WTC11 (cell line): ENCODE results near the gene BACH2. TPM values are rescaled to one million over a fixed set of nuclear protein-coding genes. Genes with fewer than 3 reads are reported as not detected.

Experiments used
- ATAC-seq: fragments of 200-7000 bp; cut with Tn5 transposase; 2 replicates; pipeline ENCODE4 v1.10.0; 2021; ENCODE audit warnings: mild to moderate bottlenecking, moderate library complexity
- CTCF ChIA-PET: fragments of 300-600 bp; sonication (Branson Sonifier 250); formaldehyde crosslinking; loops from one replicate; lab custom pipeline; 2021; ENCODE audit warnings: antibody characterized with exemption; lab: Charles Lee
- POLR2A ChIA-PET: fragments of 350-600 bp; sonication (Branson Sonifier 250); formaldehyde crosslinking; loops from one replicate; lab custom pipeline; 2021; ENCODE audit warnings: antibody characterized with exemption; lab: Charles Lee
- DNase-seq: peaks from one replicate; pipeline ENCODE4 v3.0.0; 2021; ENCODE audit warnings: low spot score
- H3K27ac Mint-ChIP-seq: 2 replicates; pipeline ENCODE4 v1.8.0; 2021; ENCODE audit warnings: mixed read lengths
- H3K27me3 Mint-ChIP-seq: 2 replicates; pipeline ENCODE4 v1.8.0; 2021; ENCODE audit warnings: low read depth, mild to moderate bottlenecking, moderate library complexity, mixed read lengths
- H3K36me3 Mint-ChIP-seq: 2 replicates; pipeline ENCODE4 v1.8.0; 2021; ENCODE audit warnings: mixed read lengths
- H3K4me1 Mint-ChIP-seq: 2 replicates; pipeline ENCODE4 v1.8.0; 2022; ENCODE audit warnings: mixed read lengths
- H3K4me3 Mint-ChIP-seq: 2 replicates; pipeline ENCODE4 v1.8.0; 2021; ENCODE audit warnings: mild to moderate bottlenecking, moderate library complexity, mixed read lengths
- H3K9me3 Mint-ChIP-seq: 2 replicates; pipeline ENCODE4 v1.8.0; 2021; ENCODE audit warnings: mixed read lengths
- CDX4 ChIP-seq: fragments of 250-450 bp; sonication (Bioruptor Pico); IDR thresholded peaks from 2 replicates; pipeline ENCODE4 v1.9.0; 2021; ENCODE audit warnings: moderate library complexity, mild to moderate bottlenecking, inconsistent platforms, borderline replicate concordance
- E2F4 ChIP-seq: sonication (generic); formaldehyde crosslinking; IDR thresholded peaks from 2 replicates; pipeline ENCODE4 v1.8.1; 2022; ENCODE audit warnings: low read depth, mild to moderate bottlenecking, moderate library complexity, missing genetic modification reagents, borderline replicate concordance
- ERG ChIP-seq: fragments of 250-450 bp; sonication (Bioruptor Pico); IDR thresholded peaks from 2 replicates; pipeline ENCODE4 v1.8.0; 2021; ENCODE audit warnings: mild to moderate bottlenecking
- FOXP1 ChIP-seq: sonication (generic); formaldehyde crosslinking; IDR thresholded peaks from 2 replicates; pipeline ENCODE4 v1.8.0; 2022; ENCODE audit warnings: missing genetic modification reagents, mild to moderate bottlenecking, moderate library complexity, borderline replicate concordance
- GTF2I ChIP-seq: fragments of 250-450 bp; sonication (Bioruptor Pico); conservative IDR thresholded peaks from 2 replicates; pipeline ENCODE4 v1.4.0; 2021; ENCODE audit warnings: mild to moderate bottlenecking
- NFE2L1 ChIP-seq: sonication (generic); formaldehyde crosslinking; IDR thresholded peaks from 2 replicates; pipeline ENCODE4 v1.8.1; 2023; ENCODE audit warnings: missing genetic modification reagents
- PREB ChIP-seq: sonication (generic); formaldehyde crosslinking; IDR thresholded peaks from 2 replicates; pipeline ENCODE4 v1.8.1; 2022; ENCODE audit warnings: mild to moderate bottlenecking, missing genetic modification reagents, moderate library complexity, borderline replicate concordance
- PRRX2 ChIP-seq: fragments of 250-450 bp; sonication (Bioruptor Pico); IDR thresholded peaks from 2 replicates; pipeline ENCODE4 v1.8.0; 2021; ENCODE audit warnings: mild to moderate bottlenecking
- SMAD4 ChIP-seq: sonication (generic); formaldehyde crosslinking; IDR thresholded peaks from 2 replicates; pipeline ENCODE4 v1.8.0; 2022; ENCODE audit warnings: mild to moderate bottlenecking, missing genetic modification reagents
- SP1 ChIP-seq: sonication (generic); formaldehyde crosslinking; conservative IDR thresholded peaks from 2 replicates; pipeline ENCODE4 v1.8.1; 2022; ENCODE audit warnings: missing genetic modification reagents
- TCF7 ChIP-seq: sonication (generic); formaldehyde crosslinking; IDR thresholded peaks from 2 replicates; pipeline ENCODE4 v1.8.0; 2022; ENCODE audit warnings: mild to moderate bottlenecking, low read depth, missing genetic modification reagents, moderate library complexity
- TEAD4 ChIP-seq: sonication (generic); formaldehyde crosslinking; IDR thresholded peaks from 2 replicates; pipeline ENCODE4 v1.8.0; 2022; ENCODE audit warnings: mild to moderate bottlenecking, missing genetic modification reagents
- USF1 ChIP-seq: sonication (generic); formaldehyde crosslinking; IDR thresholded peaks from 2 replicates; pipeline ENCODE4 v1.8.0; 2022; ENCODE audit warnings: mild to moderate bottlenecking, missing genetic modification reagents
- ZNF138 ChIP-seq: sonication (generic); formaldehyde crosslinking; conservative IDR thresholded peaks from 2 replicates; pipeline ENCODE4 v1.8.1; 2022; ENCODE audit warnings: mild to moderate bottlenecking, moderate library complexity, missing genetic modification reagents
- ZNF219 ChIP-seq: sonication (generic); formaldehyde crosslinking; IDR thresholded peaks from 2 replicates; pipeline ENCODE4 v1.8.0; 2023; ENCODE audit warnings: missing genetic modification reagents, mild to moderate bottlenecking, borderline replicate concordance
- ZNF232 ChIP-seq: sonication (generic); formaldehyde crosslinking; IDR thresholded peaks from 2 replicates; pipeline ENCODE4 v1.8.0; 2022; ENCODE audit warnings: mild to moderate bottlenecking, missing genetic modification reagents
- ZNF281 ChIP-seq: sonication (generic); formaldehyde crosslinking; IDR thresholded peaks from 2 replicates; pipeline ENCODE4 v1.8.0; 2023; ENCODE audit warnings: mild to moderate bottlenecking, missing genetic modification reagents
- ZNF671 ChIP-seq: fragments of 250-450 bp; sonication (Bioruptor Pico); IDR thresholded peaks from 2 replicates; pipeline ENCODE4 v1.8.0; 2021; ENCODE audit warnings: mild to moderate bottlenecking
- total RNA-seq: library from RNA; stranded (reverse); gene quantifications from 3 replicates; pipeline ENCODE4 v1.2.3, GENCODE V29; 2021
- TF ChIP-seq, protein P1 (sequence below): sonication (generic); formaldehyde crosslinking; IDR thresholded peaks from 2 replicates; pipeline ENCODE4 v1.8.1; 2023; ENCODE audit warnings: mild to moderate bottlenecking, missing genetic modification reagents, moderate library complexity
- TF ChIP-seq, protein P2 (sequence below): sonication (generic); formaldehyde crosslinking; conservative IDR thresholded peaks from 2 replicates; pipeline ENCODE4 v1.8.1; 2022; ENCODE audit warnings: mild to moderate bottlenecking, missing genetic modification reagents
- TF ChIP-seq, protein P3 (sequence below): sonication (generic); formaldehyde crosslinking; IDR thresholded peaks from 2 replicates; pipeline ENCODE4 v1.8.1; 2023; ENCODE audit warnings: mild to moderate bottlenecking, missing genetic modification reagents

BACH2 gene
- total RNA-seq, 1 experiment from 2014 or later: 5.9 TPM

GRCh38 chr6:90227673-90228072 is 69.0 kb downstream of the BACH2 start:
- H3K9me3 Mint-ChIP-seq: peaks cover 10% of the 10 kb centered on the region
- CTCF ChIA-PET: interaction anchor here (0.7 kb wide), 1 partner anchor 8 kb away, joined by 3 read pairs; no protein-coding TSS in a partner anchor
- no peak overlapping the region for H3K4me3 Mint-ChIP-seq
- TF ChIP-seq ZNF671 (CRISPR knock-in tag) (no peak), TEAD4 (CRISPR knock-in tag) (no peak), PREB (CRISPR knock-in tag) (no peak)
- TF ChIP-seq, protein P1, sequence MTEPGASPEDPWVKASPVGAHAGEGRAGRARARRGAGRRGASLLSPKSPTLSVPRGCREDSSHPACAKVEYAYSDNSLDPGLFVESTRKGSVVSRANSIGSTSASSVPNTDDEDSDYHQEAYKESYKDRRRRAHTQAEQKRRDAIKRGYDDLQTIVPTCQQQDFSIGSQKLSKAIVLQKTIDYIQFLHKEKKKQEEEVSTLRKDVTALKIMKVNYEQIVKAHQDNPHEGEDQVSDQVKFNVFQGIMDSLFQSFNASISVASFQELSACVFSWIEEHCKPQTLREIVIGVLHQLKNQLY (CRISPR knock-in tag): no peak
- TF ChIP-seq, protein P2, sequence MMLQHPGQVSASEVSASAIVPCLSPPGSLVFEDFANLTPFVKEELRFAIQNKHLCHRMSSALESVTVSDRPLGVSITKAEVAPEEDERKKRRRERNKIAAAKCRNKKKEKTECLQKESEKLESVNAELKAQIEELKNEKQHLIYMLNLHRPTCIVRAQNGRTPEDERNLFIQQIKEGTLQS (CRISPR knock-in tag): no peak
- H3K4me1 Mint-ChIP-seq: peaks cover 22% of the 10 kb centered on the region
- H3K27me3 Mint-ChIP-seq: no peaks in the 10 kb centered on the region
- H3K36me3 Mint-ChIP-seq: peaks cover 8% of the 10 kb centered on the region
- ATAC-seq: no peak
- DNase-seq: no peak
- POLR2A ChIA-PET: no interaction called here
- H3K27ac Mint-ChIP-seq: no peak overlapping the region

DNA sequence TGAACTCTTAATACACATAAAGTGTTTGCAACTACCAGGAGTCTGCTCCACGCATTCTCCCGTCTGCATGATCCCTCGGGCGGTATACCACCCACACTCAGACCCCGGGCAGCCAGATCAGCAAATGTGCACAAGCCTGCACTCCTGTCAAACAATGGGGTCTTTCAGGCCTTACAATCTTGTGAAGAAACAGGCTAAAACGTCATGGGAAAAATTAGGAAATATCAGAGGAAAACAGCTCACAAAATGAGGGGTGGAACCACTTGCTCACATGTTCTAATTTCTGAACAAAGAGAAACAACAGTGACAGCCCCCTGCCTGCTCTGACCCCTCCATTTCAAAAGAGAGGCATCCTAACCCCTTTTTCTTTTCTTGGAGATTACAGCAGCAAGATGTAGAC is 69.4 kb downstream of the BACH2 start:
- H3K4me3 Mint-ChIP-seq: no peak overlapping the region
- no peak for DNase-seq
- no peaks in the 10 kb centered on the region for H3K27me3 Mint-ChIP-seq
- H3K9me3 Mint-ChIP-seq: peaks cover 15% of the 10 kb centered on the region
- H3K27ac Mint-ChIP-seq: no peak overlapping the region
- ChIA-PET CTCF (interaction anchor here (1.1 kb wide), 1 partner anchor 11 kb away, joined by 3 read pairs; no protein-coding TSS in a partner anchor), POLR2A (no interaction called here)
- peaks cover 11% of the 10 kb centered on the region for H3K36me3 Mint-ChIP-seq
- peaks cover 22% of the 10 kb centered on the region for H3K4me1 Mint-ChIP-seq
- TF ChIP-seq FOXP1 (no peak), CDX4 (CRISPR knock-in tag) (no peak), ZNF138 (CRISPR knock-in tag) (no peak), PRRX2 (no peak)
- no peak for ATAC-seq

- no peak overlapping the region for H3K4me3 Mint-ChIP-seq
- POLR2A ChIA-PET: no interaction called here
- H3K36me3 Mint-ChIP-seq: peaks cover 11% of the 10 kb centered on the region
- peaks cover 20% of the 10 kb centered on the region for H3K4me1 Mint-ChIP-seq
- DNase-seq (no peak), ATAC-seq (no peak)
- no peaks in the 10 kb centered on the region; the same call in 1 of the 2 replicates for H3K27me3 Mint-ChIP-seq
- CTCF ChIA-PET: interaction anchor here (1.1 kb wide), 1 partner anchor 12 kb away, joined by 3 read pairs; no protein-coding TSS in a partner anchor
- peak overlapping the region; percentile 17; the same call in 1 of the 2 replicates for H3K27ac Mint-ChIP-seq
- peaks cover 18% of the 10 kb centered on the region for H3K9me3 Mint-ChIP-seq
- TF ChIP-seq ERG (CRISPR knock-in tag) (no peak), ZNF232 (CRISPR knock-in tag) (no peak), ZNF281 (CRISPR knock-in tag) (no peak), E2F4 (CRISPR knock-in tag) (no peak), NFE2L1 (CRISPR knock-in tag) (no peak), ZNF219 (CRISPR knock-in tag) (no peak), SP1 (CRISPR knock-in tag) (no peak), USF1 (CRISPR knock-in tag) (no peak), SMAD4 (CRISPR knock-in tag) (no peak), TCF7 (no peak), GTF2I (CRISPR knock-in tag) (no peak)
- TF ChIP-seq, protein P1 (CRISPR knock-in tag): no peak
- TF ChIP-seq, protein P3, sequence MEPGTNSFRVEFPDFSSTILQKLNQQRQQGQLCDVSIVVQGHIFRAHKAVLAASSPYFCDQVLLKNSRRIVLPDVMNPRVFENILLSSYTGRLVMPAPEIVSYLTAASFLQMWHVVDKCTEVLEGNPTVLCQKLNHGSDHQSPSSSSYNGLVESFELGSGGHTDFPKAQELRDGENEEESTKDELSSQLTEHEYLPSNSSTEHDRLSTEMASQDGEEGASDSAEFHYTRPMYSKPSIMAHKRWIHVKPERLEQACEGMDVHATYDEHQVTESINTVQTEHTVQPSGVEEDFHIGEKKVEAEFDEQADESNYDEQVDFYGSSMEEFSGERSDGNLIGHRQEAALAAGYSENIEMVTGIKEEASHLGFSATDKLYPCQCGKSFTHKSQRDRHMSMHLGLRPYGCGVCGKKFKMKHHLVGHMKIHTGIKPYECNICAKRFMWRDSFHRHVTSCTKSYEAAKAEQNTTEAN: no peak
Measured at GRCh38 chr6:90226257-90226656, 70.4 kb downstream of the BACH2 start.
